ENCODE measurements around the gene HS3ST3A1. TPM values are rescaled to one million over a fixed set of nuclear protein-coding genes. Genes with fewer than 3 reads are reported as not detected.

Gene HS3ST3A1
- total and polyA plus RNA-seq, 2 of the 4 experiments (the other 2 are of a cell fraction): 8.8 to 9.0 TPM

- Histone ChIP-seq H3K18ac (ENCODE audit: low read depth, low read length) (no peak overlapping the region), H2AFZ (replicated peaks; ENCODE audit: low read length, poor library complexity) (no peak overlapping the region), H3K4me3 (ENCODE audit: insufficient read depth, low read depth, low read length) (no peak overlapping the region), H3K27me3 (ENCODE audit: control insufficient read depth, insufficient read depth, low read length) (no peaks in the 10 kb centered on the region), H4K5ac (ENCODE audit: low read depth, low read length) (no peak overlapping the region), H3K56ac (ENCODE audit: extremely low read depth, insufficient read depth, low read length) (no peak overlapping the region), H3K23ac (ENCODE audit: low read depth, low read length) (no peak overlapping the region), H4K8ac (ENCODE audit: low read depth in 2 of 2, low read length in 2 of 2) (no peak overlapping the region), H4K20me1 (ENCODE audit: insufficient read depth, low read length) (no peaks in the 10 kb centered on the region), H3K4ac (ENCODE audit: low read depth, low read length) (no peak overlapping the region), H2BK5ac (ENCODE audit: low read depth, low read length, poor library complexity, severe bottlenecking) (no peak overlapping the region), H3K27ac (ENCODE audit: insufficient read depth, low read length) (no peak overlapping the region), H2BK15ac (ENCODE audit: low read depth, low read length) (no peak overlapping the region), H3K9me1 (ENCODE audit: insufficient read depth, low read length) (no peaks in the 10 kb centered on the region), H2AK9ac (replicated peaks; ENCODE audit: low read depth, low read length, poor library complexity) (no peak overlapping the region), H3K79me1 (ENCODE audit: low read depth in 1 of 2, low read length in 2 of 2) (peaks cover 7 to 24% of the 10 kb centered on the region in 2 experiments), H4K91ac (ENCODE audit: insufficient read depth, low read depth, low read length) (no peak overlapping the region), H2AK5ac (ENCODE audit: low read depth, low read length) (no peak overlapping the region; the same call in 1 of the 2 replicates), H3K36me3 (ENCODE audit: control insufficient read depth, insufficient read depth, low read length) (no peaks in the 10 kb centered on the region), H2BK120ac (ENCODE audit: low read depth, low read length) (no peak overlapping the region), H3K4me2 (ENCODE audit: low read depth, low read length) (no peak overlapping the region), H2BK20ac (ENCODE audit: low read depth, low read length) (no peak overlapping the region), H3K14ac (replicated peaks; ENCODE audit: low read depth, low read length) (no peak overlapping the region), H3K4me1 (ENCODE audit: control insufficient read depth, insufficient read depth, low read length) (0 out of 2 replicates have a peak, but pooled peaks cover 2% of the 10 kb centered on the region), H3K9me3 (ENCODE audit: control insufficient read depth, insufficient read depth, low read length) (no peaks in the 10 kb centered on the region), H3K9ac (ENCODE audit: low read depth, low read length) (no peak overlapping the region)
- TF ChIP-seq USF2 (IDR thresholded peaks at IDR 0.05; ENCODE audit: low read depth, low read length) (no peak), CHD1 (IDR thresholded peaks at IDR 0.05; ENCODE audit: low read depth, low read length) (no peak), CTCF (conservative IDR thresholded peaks at IDR 0.05; ENCODE audit: low read depth, low read length) (no peak), POLR2A (IDR thresholded peaks at IDR 0.05; ENCODE audit: low read depth, low read length) (no peak), RAD21 (IDR thresholded peaks at IDR 0.05; ENCODE audit: low read length) (no peak), ELK1 (IDR thresholded peaks at IDR 0.05; ENCODE audit: borderline replicate concordance, low read depth, low read length) (no peak), FOS (IDR thresholded peaks at IDR 0.05; ENCODE audit: low read depth, low read length) (no peak), RFX5 (IDR thresholded peaks at IDR 0.05; ENCODE audit: low read depth, low read length) (no peak), RCOR1 (IDR thresholded peaks at IDR 0.05; ENCODE audit: insufficient replicate concordance, low read length) (no peak), MXI1 (IDR thresholded peaks at IDR 0.05; ENCODE audit: borderline replicate concordance, low read depth, low read length) (no peak), MAZ (IDR thresholded peaks at IDR 0.05; ENCODE audit: borderline replicate concordance, low read depth, low read length) (no peak), SMC3 (IDR thresholded peaks at IDR 0.05; ENCODE audit: low read depth, low read length) (no peak), NFE2L2 (IDR thresholded peaks at IDR 0.05; ENCODE audit: low read depth, low read length) (no peak), BHLHE40 (IDR thresholded peaks at IDR 0.05; ENCODE audit: low read depth, low read length) (no peak), CEBPB (IDR thresholded peaks at IDR 0.05; ENCODE audit: low read depth, low read length) (no peak), MAFK (IDR thresholded peaks at IDR 0.05; ENCODE audit: low read depth, low read length) (no peak)
- BruUV-seq (replicated peaks): no TSS peak
- dilution Hi-C loops (cut with HindIII; ENCODE audit: low sequenced_read_pairs, unreplicated experiment) (no loop called here), intact Hi-C loops (cut with micrococcal nuclease) (no loop called here), in situ Hi-C loops (cut with MboI; ENCODE audit: low sequenced_read_pairs) (no loop called here)
- CTCF ChIA-PET: no interaction called here
- POLR2A ChIA-PET (ENCODE audit: unreplicated experiment): no interaction called here
- WGBS, 2 experiments (ENCODE audit: extremely low coverage in 2 of 2, insufficient read length in 1 of 2): no CpG with 5 or more reads among the region's 4 CpGs
- DNase-seq (no peak), ATAC-seq (ENCODE audit: low read depth) (no peak)
These were observed 109.0 kb downstream of the HS3ST3A1 start for GRCh38 chr17:13492737-13493122.
